Right renal pelvis (tissue), 4 donors: ENCODE measurements around the gene PDGFRB. TPM values are rescaled to one million over a fixed set of nuclear protein-coding genes. Genes with fewer than 3 reads are reported as not detected.
A peak's percentile ranks its signal among the peaks of the same experiment; 100 is the strongest.

Source experiments
- DNase-seq, 4 donors: peaks; one replicate each; pipeline ENCODE4 v3.0.0-alpha.2; 2013; ENCODE audit warnings: low read depth in 4 of 4, low spot score in 3 of 4, missing footprints in 1 of 4
- polyA plus RNA-seq, 4 donors: library from polyadenylated mRNA; unstranded; fragments of 120-200 nt; gene quantifications; one replicate each; pipeline ENCODE4 v1.2.1, GENCODE V29; 2013; ENCODE audit not compliant: insufficient read length in 4 of 4

Gene PDGFRB
- polyA plus RNA-seq, 4 donors: 143 to 185 (median 155) TPM

DNA sequence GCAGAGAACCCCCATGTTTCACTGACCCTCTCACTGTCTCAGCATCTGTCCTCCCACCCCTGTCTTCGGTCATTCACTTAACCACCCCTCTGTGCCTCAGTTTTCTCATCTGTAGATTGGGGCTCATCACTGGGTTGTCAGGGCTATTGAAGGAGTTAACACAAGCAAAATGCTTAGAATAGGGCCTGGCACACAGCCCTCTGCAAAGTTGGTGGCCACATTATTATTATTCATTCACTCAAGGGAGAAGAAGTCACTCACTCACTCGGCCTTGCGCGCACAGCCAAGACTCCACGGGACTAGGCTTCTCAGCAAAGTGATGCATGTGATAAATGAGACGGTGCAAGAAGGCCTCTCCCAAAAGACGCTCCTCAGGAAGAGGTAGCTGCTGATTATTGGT, 8.0 kb downstream of the PDGFRB start:
- DNase-seq: no peak

DNA sequence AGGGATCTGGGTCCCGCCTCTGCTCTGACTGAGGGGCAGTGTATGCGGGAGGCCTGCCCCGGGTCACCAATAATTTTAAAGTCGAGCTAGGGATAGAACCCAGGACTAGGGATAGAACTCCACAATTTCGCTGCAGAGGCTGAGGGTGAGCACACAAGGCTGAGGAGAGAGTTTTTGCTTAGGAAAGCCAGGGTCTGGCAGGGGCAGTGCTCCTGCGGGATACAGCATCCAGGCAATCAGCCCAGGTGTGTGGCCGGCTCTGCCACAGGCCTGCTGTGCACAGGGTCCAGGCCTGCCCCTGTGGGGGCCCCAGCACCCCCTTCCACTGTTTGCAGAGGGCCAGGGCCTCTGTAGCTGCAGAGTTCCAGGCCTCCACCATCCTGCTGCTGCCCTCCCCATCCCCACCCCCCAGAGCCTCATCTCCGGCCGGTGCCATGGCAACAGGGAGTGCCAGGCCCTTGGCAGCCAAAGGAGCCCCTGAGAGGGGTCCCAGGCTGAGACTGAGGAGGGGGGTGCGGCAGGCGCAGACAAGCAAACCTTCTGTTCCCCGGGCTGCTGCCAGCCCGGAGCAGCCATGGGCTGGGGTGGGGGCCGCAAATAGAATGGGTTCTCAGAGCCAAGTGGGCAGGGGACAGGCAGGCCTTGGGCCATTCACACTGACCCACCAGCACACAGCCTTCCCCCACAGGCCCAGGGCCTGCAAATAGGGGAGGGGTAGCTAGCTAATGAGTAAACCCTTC, 8.6 kb downstream of the PDGFRB start:
- DNase-seq: no peak

DNA sequence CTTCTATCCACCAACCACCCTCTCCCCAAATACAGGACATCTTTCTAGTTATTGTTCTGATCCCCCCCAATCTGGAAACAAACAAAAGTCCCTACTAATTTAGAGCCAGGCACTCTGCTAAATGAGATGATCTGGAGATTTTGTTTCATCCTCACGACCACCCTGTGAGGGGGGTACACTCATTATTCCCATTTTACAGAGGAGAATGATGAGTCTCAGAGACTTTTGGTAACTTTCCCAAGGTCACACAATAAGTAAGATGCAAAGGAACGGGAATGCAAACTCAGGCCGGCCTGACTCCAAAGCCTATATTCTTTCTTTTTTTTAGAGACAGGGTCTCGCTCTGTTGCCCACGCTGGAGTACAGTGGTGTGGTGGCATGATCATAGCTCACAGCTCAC, 9.4 kb downstream of the PDGFRB start:
- no peak for DNase-seq

DNA sequence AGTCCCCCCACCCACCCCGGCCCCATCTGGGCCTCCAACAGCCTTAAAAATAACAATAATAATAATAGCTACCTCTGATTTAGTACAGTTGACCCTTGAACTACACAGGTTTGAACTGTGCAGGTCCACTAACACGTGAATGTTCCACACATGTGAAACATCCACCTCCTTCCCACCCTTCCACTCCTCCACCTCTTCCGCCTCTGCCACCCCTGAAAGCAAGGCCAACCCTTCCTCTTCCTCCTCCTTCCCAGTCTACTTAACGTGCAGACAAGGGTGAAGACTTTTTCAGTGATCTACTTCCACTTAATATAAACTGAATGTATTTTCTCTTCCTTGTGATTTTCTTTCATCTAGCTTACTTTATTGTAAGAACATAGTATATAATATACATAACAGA, 10.8 kb downstream of the PDGFRB start:
- no peak for DNase-seq

DNA sequence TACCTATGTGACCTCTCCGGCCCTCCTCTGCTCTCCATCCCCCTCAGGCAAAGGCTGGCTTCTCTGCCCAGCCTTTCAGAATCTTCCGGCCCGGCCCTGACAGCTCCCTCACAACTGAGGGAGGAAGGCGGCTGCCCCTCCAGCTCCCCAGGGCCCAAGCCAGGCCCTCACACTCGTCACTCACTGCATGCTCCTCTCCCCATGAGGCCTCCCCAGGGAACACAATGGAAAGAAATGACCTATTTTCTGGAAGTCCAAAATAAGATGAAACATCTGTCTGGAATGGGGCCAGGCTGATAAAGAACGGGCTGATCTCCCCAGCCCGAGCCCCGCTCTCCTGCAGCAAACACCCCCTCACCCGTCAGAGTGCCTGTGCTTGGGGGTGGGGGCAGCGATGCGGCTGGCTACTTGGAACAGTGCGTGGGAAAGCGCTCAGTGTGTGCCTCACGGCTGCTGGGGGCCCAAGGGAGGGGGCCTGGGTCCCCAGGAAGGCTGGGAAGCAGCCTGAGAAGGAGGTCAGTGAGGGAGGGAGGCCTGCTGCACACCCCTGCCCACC, 11.3 kb downstream of the PDGFRB start:
- DNase-seq: peak in 1 of 4 donors; percentile 63

DNA sequence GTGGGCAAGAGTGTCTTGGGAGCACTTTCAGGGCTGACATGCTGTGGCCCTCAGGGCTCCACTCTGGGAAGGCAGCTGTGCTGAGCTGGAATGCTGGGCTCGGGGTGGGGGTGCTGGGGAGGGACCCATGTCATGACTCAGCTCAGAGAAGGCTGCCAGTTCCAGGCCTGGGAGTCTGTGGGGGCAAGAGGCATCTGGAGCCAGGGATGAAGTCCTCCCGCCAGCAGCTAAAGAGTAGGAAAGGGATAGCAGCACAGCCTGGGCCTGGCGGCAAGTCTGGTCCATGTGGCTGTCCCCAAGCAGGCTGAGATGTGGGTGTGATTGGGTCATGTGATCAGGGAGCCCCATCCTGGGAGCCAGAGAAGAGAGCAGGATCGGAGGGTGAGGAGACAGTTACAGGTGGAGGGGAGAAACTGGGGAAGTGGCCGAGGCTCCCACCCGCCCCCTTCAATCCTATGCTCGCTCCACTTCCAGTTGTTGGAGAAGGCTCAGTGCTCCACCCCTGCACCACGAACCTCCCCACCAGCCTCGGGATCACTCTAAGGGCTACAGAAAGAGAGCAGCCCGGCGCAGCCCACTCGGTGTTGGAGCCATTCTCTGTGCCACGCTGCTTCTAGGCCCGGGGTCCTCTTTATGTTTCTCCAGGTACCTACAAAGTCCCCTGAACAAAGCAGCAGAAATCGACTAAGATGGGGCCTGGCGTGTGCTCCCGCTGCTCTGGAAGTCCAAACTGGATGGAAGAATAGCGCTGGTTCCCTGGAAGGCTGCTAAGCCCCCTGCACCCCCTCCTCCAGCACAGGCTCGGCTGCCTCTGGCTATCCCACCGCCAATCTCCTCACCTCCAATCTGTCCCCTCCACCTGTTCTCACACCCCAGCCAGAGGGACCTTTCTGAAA, 12.0 kb downstream of the PDGFRB start:
- no peak for DNase-seq

DNA sequence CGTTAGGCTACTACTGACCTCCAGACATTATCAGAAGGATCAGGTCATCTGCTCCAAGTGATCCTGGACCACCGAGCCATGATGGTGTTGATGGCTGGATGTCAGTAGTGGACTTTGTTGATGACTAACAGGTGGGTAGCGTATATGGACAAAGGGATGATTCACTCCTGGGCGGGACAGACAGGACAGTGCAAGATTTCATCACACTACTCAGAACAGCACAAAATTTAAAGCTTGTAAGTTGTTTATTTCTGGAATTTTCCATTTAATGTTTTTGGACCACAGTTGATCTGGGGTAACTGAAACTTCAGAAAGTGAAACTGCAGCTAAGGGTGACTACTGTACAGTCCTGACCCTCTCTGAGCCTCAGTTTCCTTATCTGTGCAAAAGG, 12.7 kb downstream of the PDGFRB start:
- no peak for DNase-seq

DNA sequence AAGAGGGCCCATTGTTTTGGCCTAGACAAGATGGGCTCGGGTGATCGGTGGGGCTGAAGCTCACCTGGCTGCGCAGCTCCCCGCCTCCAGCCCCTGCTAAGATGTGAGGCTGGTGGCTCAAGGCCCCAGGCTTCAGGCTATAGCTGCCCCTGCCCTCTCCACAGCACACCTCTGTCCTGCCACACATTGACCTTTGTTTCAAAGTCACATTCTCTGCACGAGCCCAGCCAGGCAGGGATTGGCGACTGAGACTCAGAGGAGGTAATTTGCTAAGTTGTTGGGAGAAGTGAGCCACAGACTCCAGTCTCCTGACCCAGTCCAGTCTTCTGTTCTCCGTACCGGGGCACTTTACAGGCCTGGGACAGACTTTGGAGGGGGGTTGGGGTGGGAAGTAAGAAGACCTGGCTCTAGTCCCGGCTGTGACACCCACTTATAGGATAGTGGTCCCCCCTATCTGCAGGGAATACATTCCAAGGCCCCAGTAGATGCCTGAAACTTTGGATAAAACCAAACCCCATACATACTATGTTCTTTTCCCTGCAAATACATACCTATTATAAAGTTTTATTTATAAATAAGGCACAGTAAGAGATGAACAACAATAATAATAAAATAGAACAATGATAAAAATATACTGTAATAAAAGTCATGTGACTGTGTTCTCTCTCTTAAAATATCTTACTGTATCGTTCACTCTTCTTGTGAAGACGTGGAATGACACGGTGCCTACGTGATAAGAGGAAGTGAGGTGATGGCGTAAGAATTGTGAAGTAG, 13.3 kb downstream of the PDGFRB start:
- no peak for DNase-seq

DNA sequence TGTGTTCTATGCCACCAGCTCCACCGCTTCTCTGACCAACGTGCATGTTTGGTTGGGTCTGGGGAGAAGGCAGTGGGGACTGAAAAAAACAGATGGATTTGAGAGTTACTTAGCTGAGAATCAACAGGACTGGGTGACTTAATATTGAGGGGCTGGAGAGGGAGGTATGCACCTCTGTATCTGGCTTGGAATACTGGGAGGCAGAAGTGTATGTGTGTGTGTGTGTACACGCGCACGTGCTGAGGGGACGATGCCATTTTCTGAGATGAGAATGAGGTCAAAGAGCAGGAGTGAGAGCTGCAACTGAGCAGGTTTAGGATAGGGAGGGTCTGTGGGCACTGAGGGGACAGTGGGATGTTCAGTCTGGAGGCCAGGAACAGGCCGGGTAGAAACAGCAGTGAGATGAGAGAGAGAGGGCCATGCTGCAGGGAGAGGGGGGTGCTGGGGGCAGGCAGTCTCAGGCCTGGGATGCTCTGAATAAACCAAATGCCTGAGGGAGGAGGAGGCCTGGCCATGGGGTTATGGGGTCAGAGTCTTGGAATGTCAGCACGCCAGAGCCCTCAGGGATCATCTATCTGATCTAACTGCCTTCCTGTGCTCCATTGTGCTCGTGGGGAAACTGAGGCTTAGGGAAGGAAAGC, 14.0 kb downstream of the PDGFRB start:
- DNase-seq: no peak

DNA sequence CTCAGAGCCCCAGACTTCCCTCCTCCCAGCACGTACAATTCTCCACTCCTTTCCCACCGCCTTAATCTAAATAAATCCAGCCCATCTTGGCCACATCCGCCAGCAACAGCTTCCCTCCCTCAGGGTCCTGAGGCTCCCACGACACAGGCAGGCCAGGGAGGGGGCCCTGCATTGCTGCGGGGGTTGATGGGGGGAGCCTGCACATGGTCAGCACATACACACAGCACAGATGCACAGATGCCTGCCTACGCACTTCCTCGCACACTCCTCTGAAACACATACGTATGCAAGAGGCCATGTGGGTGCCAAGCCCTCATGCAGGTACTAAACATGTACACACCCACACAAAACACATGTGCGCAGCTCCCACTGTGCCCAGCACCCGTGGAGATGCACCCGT, 14.8 kb downstream of the PDGFRB start:
- no peak for DNase-seq

DNA sequence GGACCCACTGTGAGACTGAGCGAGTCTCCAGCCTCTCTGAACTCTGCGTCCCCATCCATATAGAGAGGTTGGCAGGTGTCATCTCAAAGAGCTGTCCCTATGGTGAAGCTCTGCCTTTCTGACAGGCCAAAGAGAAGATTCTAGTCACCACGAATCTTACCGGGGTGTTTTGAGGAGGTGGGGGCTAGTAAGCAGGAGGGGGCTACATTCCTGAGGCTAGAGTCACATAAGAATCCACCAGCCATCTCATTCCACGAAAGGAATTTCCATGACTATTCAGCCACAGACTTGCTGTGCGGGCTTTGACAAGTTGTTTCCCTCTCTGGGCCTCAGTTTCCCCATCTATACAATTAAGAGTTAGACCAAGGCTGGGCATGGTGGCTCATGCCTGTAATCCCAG, 16.3 kb downstream of the PDGFRB start:
- DNase-seq: no peak

DNA sequence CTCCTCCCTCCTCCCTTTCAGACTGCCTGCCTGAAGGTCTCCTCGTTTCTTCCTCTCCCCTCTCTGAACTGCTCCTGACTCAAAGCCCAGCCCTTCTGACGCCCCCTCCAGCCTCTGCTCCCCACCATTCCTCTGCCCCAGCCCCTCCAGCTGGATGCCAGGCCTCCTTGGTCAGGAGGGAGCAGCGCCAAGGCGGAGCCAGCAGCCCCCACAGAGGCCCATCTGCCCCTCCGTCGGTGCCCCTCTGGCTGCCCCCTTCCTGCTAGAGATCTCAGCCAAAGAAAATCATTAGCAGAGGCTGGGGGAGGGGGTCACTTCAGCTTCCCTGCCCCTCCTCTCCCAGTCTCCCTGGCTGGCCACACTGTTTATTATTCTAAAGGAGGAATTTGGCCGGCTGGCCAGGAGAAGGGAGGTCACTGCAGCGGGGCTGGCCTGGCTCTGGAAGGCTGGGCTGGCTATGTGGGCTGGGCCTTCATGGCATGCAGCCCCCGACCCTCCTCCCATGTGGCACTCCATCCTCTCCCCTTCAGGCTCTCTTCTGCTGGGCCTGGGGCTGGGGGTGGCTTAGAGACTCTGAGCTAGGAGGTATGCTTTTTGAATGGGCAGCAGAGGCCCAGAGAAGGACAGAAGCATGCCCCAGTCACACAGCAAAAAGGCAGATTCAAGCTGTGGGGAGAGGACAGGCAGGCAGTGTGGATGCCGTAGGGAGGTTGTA, 16.9 kb downstream of the PDGFRB start:
- peak; percentile 65 to 88 (median 78) for DNase-seq

DNA sequence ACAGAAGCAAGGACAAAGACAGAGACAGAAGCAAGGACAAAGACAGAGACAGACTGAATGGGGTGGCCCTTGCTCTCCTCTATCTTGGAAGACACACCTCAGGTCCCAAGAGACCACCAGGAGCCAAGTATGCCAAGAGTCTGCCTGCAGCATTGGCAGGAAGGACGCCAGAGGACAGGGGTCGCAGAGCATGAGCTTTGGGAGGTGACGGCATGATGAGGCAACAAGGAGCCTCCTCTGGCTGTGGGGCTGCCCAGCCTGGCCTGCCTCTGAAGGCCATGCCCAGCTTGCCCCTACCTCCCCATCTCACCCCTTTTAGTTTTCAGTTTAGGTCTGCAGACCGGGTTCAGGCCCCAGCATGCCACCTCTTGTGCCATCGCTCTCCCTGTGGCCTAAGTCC, 17.6 kb downstream of the PDGFRB start:
- no peak for DNase-seq

DNA sequence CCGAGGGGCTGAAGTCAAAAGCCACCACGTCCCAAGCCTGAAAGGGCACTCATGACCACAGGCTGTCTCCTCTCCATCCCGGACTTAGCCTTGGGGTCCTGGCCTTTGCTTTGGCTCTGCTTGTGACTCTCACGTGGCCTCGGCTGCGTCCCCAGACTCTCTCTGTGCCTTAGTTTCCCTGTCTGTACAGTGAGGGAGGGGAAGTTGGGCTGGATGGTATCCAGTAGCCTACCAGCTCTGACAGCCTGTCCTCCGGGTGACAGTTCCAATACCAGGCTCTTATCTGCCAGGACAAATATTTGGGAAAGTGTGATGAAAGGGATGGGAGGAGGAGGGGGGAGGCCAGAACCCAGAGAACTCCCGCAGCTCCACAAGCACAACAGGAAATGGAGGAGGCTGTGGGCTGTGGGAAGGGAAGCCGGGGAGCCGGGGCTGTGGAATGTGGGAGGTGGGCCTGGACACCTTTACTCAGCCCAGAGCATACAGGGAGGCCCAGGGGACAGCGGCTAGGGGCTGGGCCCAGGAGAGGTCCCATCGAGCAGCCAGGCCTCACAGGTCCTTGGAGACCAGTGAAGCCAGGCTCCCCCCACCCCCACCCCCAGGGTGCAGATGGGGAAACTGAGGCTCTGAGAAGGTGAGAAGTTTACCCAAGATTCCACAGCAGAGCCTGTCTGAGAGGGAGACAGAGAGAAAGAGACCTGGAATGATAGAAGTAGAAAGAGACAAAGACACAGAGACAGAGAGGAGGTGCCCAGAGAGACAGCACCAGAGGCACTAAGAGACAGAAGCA, 18.3 kb downstream of the PDGFRB start:
- DNase-seq: no peak

DNA sequence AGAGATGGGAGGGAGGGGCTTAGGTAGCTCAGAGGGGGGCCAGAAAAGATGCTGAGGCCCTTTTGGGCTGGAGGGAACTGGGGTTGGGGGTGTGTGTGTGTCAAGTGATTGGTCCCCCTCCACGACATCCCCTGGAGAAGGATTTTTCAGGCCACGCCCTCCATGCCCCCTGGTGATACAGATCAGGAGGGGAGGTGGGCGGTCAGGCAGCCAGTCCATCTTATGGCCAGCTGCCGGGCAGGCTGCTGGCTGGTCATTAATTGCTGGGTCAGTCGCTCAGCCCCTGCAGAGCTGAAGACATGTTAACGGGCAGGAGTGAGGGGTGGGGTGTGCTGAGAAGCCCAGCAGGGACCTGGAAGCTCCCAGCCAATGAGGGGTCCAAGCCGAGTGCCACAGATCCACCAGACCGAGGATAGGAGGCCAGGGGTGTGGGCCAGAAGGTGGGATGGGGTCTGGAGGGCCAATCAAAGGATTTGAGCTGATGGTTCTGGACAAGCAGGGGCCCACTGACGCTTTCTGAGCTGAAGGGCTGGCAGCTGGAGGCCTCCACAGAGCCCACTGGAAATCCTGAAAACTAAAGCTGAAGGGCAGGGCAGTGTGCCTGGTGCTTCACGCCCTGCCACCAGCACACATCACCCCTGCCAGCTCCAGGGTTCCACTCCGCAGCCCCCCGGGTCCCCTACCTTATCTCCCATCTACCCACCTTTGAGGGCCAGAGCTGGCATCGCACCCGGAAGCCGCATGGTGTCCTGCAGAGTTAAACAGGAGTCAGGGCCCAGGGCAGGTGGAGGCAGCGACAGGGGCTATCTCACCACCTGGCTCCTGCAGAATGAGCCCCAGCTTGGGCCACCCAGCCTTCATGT, 19.1 kb downstream of the PDGFRB start:
- DNase-seq: no peak

DNA sequence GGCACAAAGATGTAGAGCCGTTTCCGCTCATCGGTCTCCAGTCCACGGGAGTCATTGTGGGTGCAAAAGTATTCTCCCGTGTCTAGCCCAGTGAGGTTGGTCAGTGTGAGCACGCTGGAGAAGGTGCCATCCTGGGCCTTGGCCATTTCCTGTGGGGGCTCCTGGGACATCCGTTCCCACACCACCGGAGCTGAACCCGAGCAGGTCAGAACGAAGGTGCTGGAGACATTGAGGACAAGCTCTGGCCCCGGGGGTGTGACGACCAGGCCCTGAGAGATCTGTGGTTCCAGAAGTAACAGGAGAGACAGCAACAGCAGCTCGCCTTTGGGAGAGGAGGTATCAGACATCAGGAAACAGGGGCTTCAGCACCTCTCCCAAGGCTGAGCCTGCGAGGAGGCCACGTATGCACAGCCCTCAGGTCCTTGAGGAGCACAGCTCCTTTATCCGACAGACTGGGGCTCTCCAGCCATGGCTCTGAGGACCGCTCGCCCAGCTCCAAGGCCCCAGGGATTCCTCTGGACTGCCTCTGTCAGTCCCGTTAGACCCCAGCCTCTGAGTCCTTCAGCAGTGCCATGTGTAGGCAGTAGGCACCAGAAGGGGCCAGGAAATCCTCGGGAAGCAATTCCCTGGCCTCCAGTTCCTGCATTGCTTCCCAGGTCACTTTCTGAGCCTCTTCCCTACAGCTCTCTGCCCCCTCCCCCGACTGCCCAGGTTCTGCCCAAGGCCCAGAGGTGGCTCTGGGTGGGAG, 19.9 kb downstream of the PDGFRB start:
- no peak for DNase-seq

DNA sequence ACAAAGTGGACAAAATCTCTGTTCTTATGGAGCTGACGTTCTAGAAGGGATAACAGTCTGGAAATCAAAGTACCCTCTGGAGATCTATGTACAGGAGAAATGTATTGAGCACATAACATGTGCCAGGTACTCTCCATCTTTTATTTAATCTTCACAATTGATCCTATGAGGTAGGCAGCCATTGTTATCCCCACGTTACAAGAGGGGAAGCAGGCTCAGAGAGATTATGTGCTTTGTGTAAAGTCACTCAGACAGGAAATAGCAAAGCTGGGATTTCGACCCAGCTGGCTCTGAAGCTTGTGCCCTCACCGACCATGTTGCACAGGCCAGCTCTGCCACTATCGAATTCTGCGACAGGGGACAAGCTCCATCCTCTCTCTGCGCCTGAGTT, 21.5 kb downstream of the PDGFRB start:
- DNase-seq: no peak
